Measurements from ENCODE around the gene TMEFF2.

Gene TMEFF2

GRCh38 chr2:192043216-192043870 is 151.4 kb downstream of the TMEFF2 start:
- no peak overlapping the region for H3K27ac Mint-ChIP-seq
- no peaks in the 10 kb centered on the region for H3K27me3 Mint-ChIP-seq
- H3K4me3 Mint-ChIP-seq = no peak overlapping the region
- H3K9me3 Mint-ChIP-seq (ENCODE audit: low read depth) = no peaks in the 10 kb centered on the region
- H3K4me1 Mint-ChIP-seq (ENCODE audit: low read depth) = no peaks in the 10 kb centered on the region
- H3K36me3 Mint-ChIP-seq = no peaks in the 10 kb centered on the region

GRCh38 chr2:192042126-192042525 is 152.6 kb downstream of the TMEFF2 start:
- Mint-ChIP-seq H3K4me1 (ENCODE audit: low read depth) (no peaks in the 10 kb centered on the region), H3K9me3 (ENCODE audit: low read depth) (no peaks in the 10 kb centered on the region), H3K36me3 (no peaks in the 10 kb centered on the region), H3K27me3 (no peaks in the 10 kb centered on the region), H3K4me3 (no peak overlapping the region), H3K27ac (no peak overlapping the region)

- no peaks in the 10 kb centered on the region for H3K36me3 Mint-ChIP-seq
- H3K9me3 Mint-ChIP-seq (ENCODE audit: low read depth) = no peaks in the 10 kb centered on the region
- H3K4me3 Mint-ChIP-seq = no peak overlapping the region
- no peaks in the 10 kb centered on the region for H3K27me3 Mint-ChIP-seq
- no peak overlapping the region for H3K27ac Mint-ChIP-seq
- no peaks in the 10 kb centered on the region for H3K4me1 Mint-ChIP-seq (ENCODE audit: low read depth)
Measured at GRCh38 chr2:192038110-192038509, 156.6 kb downstream of the TMEFF2 start.

- H3K9me3 Mint-ChIP-seq (ENCODE audit: low read depth) = no peaks in the 10 kb centered on the region
- H3K27ac Mint-ChIP-seq = no peak overlapping the region
- H3K4me1 Mint-ChIP-seq (ENCODE audit: low read depth) = no peaks in the 10 kb centered on the region
- no peak overlapping the region for H3K4me3 Mint-ChIP-seq
- no peaks in the 10 kb centered on the region for H3K27me3 Mint-ChIP-seq
- H3K36me3 Mint-ChIP-seq = no peaks in the 10 kb centered on the region
Measured at GRCh38 chr2:192035731-192036442, 158.8 kb downstream of the TMEFF2 start.

GRCh38 chr2:192030856-192031255 is 163.9 kb downstream of the TMEFF2 start:
- H3K36me3 Mint-ChIP-seq = no peaks in the 10 kb centered on the region
- H3K4me1 Mint-ChIP-seq (ENCODE audit: low read depth) = no peaks in the 10 kb centered on the region
- H3K9me3 Mint-ChIP-seq (ENCODE audit: low read depth) = no peaks in the 10 kb centered on the region
- no peak overlapping the region for H3K27ac Mint-ChIP-seq
- H3K27me3 Mint-ChIP-seq = peaks cover 5% of the 10 kb centered on the region
- H3K4me3 Mint-ChIP-seq = no peak overlapping the region

- Mint-ChIP-seq H3K36me3 (no peaks in the 10 kb centered on the region), H3K27me3 (peaks cover 8% of the 10 kb centered on the region), H3K9me3 (ENCODE audit: low read depth) (no peaks in the 10 kb centered on the region), H3K27ac (no peak overlapping the region), H3K4me1 (ENCODE audit: low read depth) (no peaks in the 10 kb centered on the region), H3K4me3 (no peak overlapping the region)
Measured at GRCh38 chr2:192030289-192030688, 164.4 kb downstream of the TMEFF2 start.

GRCh38 chr2:192029089-192029488 is 165.6 kb downstream of the TMEFF2 start:
- H3K36me3 Mint-ChIP-seq = no peaks in the 10 kb centered on the region
- no peaks in the 10 kb centered on the region for H3K4me1 Mint-ChIP-seq (ENCODE audit: low read depth)
- H3K4me3 Mint-ChIP-seq = no peak overlapping the region
- H3K9me3 Mint-ChIP-seq (ENCODE audit: low read depth) = no peaks in the 10 kb centered on the region
- H3K27ac Mint-ChIP-seq = no peak overlapping the region
- peaks cover 8% of the 10 kb centered on the region for H3K27me3 Mint-ChIP-seq

GRCh38 chr2:192026825-192027120 is 168.0 kb downstream of the TMEFF2 start:
- no peak overlapping the region for H3K4me3 Mint-ChIP-seq
- peaks cover 8% of the 10 kb centered on the region for H3K27me3 Mint-ChIP-seq
- no peaks in the 10 kb centered on the region for H3K9me3 Mint-ChIP-seq (ENCODE audit: low read depth)
- no peak overlapping the region for H3K27ac Mint-ChIP-seq
- no peaks in the 10 kb centered on the region for H3K4me1 Mint-ChIP-seq (ENCODE audit: low read depth)
- H3K36me3 Mint-ChIP-seq = no peaks in the 10 kb centered on the region

- Mint-ChIP-seq H3K4me3 (no peak overlapping the region), H3K27me3 (peaks cover 8% of the 10 kb centered on the region), H3K27ac (no peak overlapping the region), H3K36me3 (no peaks in the 10 kb centered on the region), H3K9me3 (ENCODE audit: low read depth) (no peaks in the 10 kb centered on the region), H3K4me1 (ENCODE audit: low read depth) (no peaks in the 10 kb centered on the region)
Measured at GRCh38 chr2:192026059-192026824, 168.5 kb downstream of the TMEFF2 start.

- H3K27me3 Mint-ChIP-seq = peaks cover 8% of the 10 kb centered on the region
- no peaks in the 10 kb centered on the region for H3K4me1 Mint-ChIP-seq (ENCODE audit: low read depth)
- no peak overlapping the region for H3K4me3 Mint-ChIP-seq
- H3K9me3 Mint-ChIP-seq (ENCODE audit: low read depth) = no peaks in the 10 kb centered on the region
- no peaks in the 10 kb centered on the region for H3K36me3 Mint-ChIP-seq
- no peak overlapping the region for H3K27ac Mint-ChIP-seq
Measured at GRCh38 chr2:192025637-192026036, 169.1 kb downstream of the TMEFF2 start.

- Mint-ChIP-seq H3K36me3 (no peaks in the 10 kb centered on the region), H3K4me3 (no peak overlapping the region), H3K27ac (no peak overlapping the region), H3K27me3 (peaks cover 6% of the 10 kb centered on the region), H3K4me1 (ENCODE audit: low read depth) (no peaks in the 10 kb centered on the region), H3K9me3 (ENCODE audit: low read depth) (no peaks in the 10 kb centered on the region)
Measured at GRCh38 chr2:192023006-192023405, 171.7 kb downstream of the TMEFF2 start.

- Mint-ChIP-seq H3K27ac (no peak overlapping the region), H3K27me3 (peaks cover 4% of the 10 kb centered on the region), H3K4me1 (ENCODE audit: low read depth) (no peaks in the 10 kb centered on the region), H3K36me3 (no peaks in the 10 kb centered on the region), H3K9me3 (ENCODE audit: low read depth) (no peaks in the 10 kb centered on the region), H3K4me3 (no peak overlapping the region)
Measured at GRCh38 chr2:192017844-192018243, 176.9 kb downstream of the TMEFF2 start.

- Mint-ChIP-seq H3K4me3 (no peak overlapping the region), H3K9me3 (ENCODE audit: low read depth) (no peaks in the 10 kb centered on the region), H3K4me1 (ENCODE audit: low read depth) (no peaks in the 10 kb centered on the region), H3K27me3 (peaks cover 4% of the 10 kb centered on the region), H3K27ac (no peak overlapping the region), H3K36me3 (no peaks in the 10 kb centered on the region)
Measured at GRCh38 chr2:192016265-192016664, 178.5 kb downstream of the TMEFF2 start.

GRCh38 chr2:192013211-192013610 is 181.5 kb downstream of the TMEFF2 start:
- no peaks in the 10 kb centered on the region for H3K36me3 Mint-ChIP-seq
- H3K27me3 Mint-ChIP-seq = peaks cover 3% of the 10 kb centered on the region
- no peaks in the 10 kb centered on the region for H3K9me3 Mint-ChIP-seq (ENCODE audit: low read depth)
- no peak overlapping the region for H3K4me3 Mint-ChIP-seq
- H3K4me1 Mint-ChIP-seq (ENCODE audit: low read depth) = no peaks in the 10 kb centered on the region
- H3K27ac Mint-ChIP-seq = no peak overlapping the region

- no peak overlapping the region for H3K4me3 Mint-ChIP-seq
- no peaks in the 10 kb centered on the region for H3K36me3 Mint-ChIP-seq
- no peaks in the 10 kb centered on the region for H3K9me3 Mint-ChIP-seq (ENCODE audit: low read depth)
Measured at GRCh38 chr2:192011196-192011595, 183.5 kb downstream of the TMEFF2 start.

More at GRCh38 chr2:192011196-192011595, 183.5 kb downstream of the TMEFF2 start:
- H3K27ac Mint-ChIP-seq = no peak overlapping the region
- H3K4me1 Mint-ChIP-seq (ENCODE audit: low read depth) = no peaks in the 10 kb centered on the region
- H3K27me3 Mint-ChIP-seq = peaks cover 6% of the 10 kb centered on the region
